Psoas muscle (tissue), 8 donors: ENCODE measurements around the gene PTPRD. TPM values are rescaled to one million over a fixed set of nuclear protein-coding genes. Genes with fewer than 3 reads are reported as not detected.

Experiments
- ATAC-seq, 4 donors: fragments of 200-7000 bp; cut with Tn5 transposase; one replicate each; pipeline ENCODE4 v1.9.1; 2020; ENCODE audit warnings: moderate library complexity in 3 of 4, mild to moderate bottlenecking in 2 of 4
- DNase-seq, 2 donors: peaks; one replicate each; pipeline ENCODE4 v3.0.0-alpha.2; 2020
- H3K27ac ChIP-seq: fragments of 200-600 bp; one replicate; pipeline ENCODE4 v1.8.0; 2022
- H3K27me3 ChIP-seq, 3 donors: fragments of 200-600 bp in 1 of 3; one replicate each; pipeline versions ENCODE4 v1.6.1 to v1.8.0; 2013 to 2022; ENCODE audit warnings: low read length in 2 of 3, mild to moderate bottlenecking in 2 of 3, moderate library complexity in 1 of 3; ENCODE audit not compliant: insufficient read depth in 3 of 3
- H3K36me3 ChIP-seq, 2 donors: fragments of 200-600 bp in 1 of 2; one replicate each; pipeline versions ENCODE4 v1.6.1 to v1.8.0; 2013 to 2022; ENCODE audit warnings: low read depth in 1 of 2, mild to moderate bottlenecking in 1 of 2, moderate library complexity in 1 of 2; ENCODE audit not compliant: insufficient read depth in 1 of 2
- H3K4me1 ChIP-seq: fragments of 200-600 bp; one replicate; pipeline ENCODE4 v1.8.0; 2022
- H3K4me3 ChIP-seq: fragments of 200-600 bp; one replicate; pipeline ENCODE4 v1.8.0; 2022; ENCODE audit warnings: mild to moderate bottlenecking
- H3K9me3 ChIP-seq: fragments of 200-600 bp; one replicate; pipeline ENCODE4 v1.8.0; 2022
- CTCF ChIP-seq: fragments of 200-600 bp; IDR thresholded peaks from one replicate; pipeline ENCODE4 v1.8.0; 2022; ENCODE audit warnings: antibody characterized with exemption
- WGBS, 3 donors: extraction: QIAGEN DNeasy Blood & Tissue Kit; methylation state at CpG; one replicate each; pipeline versions ENCODE4 v1.1.6 to v1.1.7; 2013; 5-methylcytosine and 5-hydroxymethylcytosine counted together
- intact Hi-C, 2 donors: fragments of 100-400 bp; cut with DNase I; formaldehyde crosslinking; loops; one replicate each; pipeline versions ENCODE4 v1.11.0 to v1.14.2; 2022
- polyA plus RNA-seq, 3 donors: library from polyadenylated mRNA; stranded (reverse); fragments of 200-250 nt; gene quantifications; one replicate each; pipeline ENCODE4 v1.2.3, GENCODE V29; 2013
- total RNA-seq, 4 donors: library from RNA; stranded (reverse); fragmentation: NEBNext Ultra II Directional in 2 of 4; extraction: Animal tissue kit (Norgen Biotek cat#: 25700) in 2 of 4; gene quantifications; one replicate each; pipeline versions ENCODE4 v1.2.1 to v1.2.4, GENCODE V29; 2021 to 2023
- donor health status: healthy with polysubstance abuse.
- donor health status: DM: no; HTN: no; CAD: no; lungs with moderate emphysema.
- donor health status: Bipolar disorder and iron deficiency.
- donor health status: healthy.
- donor health status: DM: yes; HTN: yes; CAD: no.
- donor health status: DM: no; HTN: no; CAD: no.
- donor health status: DM: no; HTN: no; CAD: no.
- donor health status: DM: yes; HTN: yes; CAD: no.

PTPRD gene
- total and polyA plus RNA-seq, 7 donors = 0.44 to 3.1 (median 0.91) TPM

GRCh38 chr9:8436786-8437185, 2176.0 kb downstream of the PTPRD start:
- H3K9me3 ChIP-seq = no peaks in the 10 kb centered on the region
- H3K27me3 ChIP-seq = no peaks in the 10 kb centered on the region
- no peak for TF ChIP-seq CTCF
- DNase-seq (no peak), ATAC-seq (no peak)
- H3K4me1 ChIP-seq = no peaks in the 10 kb centered on the region
- intact Hi-C loops = no loop called here
- H3K27ac ChIP-seq = no peak overlapping the region
- no peaks in the 10 kb centered on the region for H3K36me3 ChIP-seq
- 51 to 86% (median 70%) methylated on average over 1 of the region's 1 CpG for WGBS, 3 donors
- no peak overlapping the region for H3K4me3 ChIP-seq

GRCh38 chr9:8434621-8435020, 2178.2 kb downstream of the PTPRD start:
- Histone ChIP-seq H3K4me1 (no peaks in the 10 kb centered on the region), H3K36me3 (no peaks in the 10 kb centered on the region), H3K27ac (no peak overlapping the region), H3K27me3 (no peaks in the 10 kb centered on the region), H3K4me3 (no peak overlapping the region), H3K9me3 (no peaks in the 10 kb centered on the region)
- no peak for TF ChIP-seq CTCF
- 97 to 99% (median 97%) methylated on average over 3 of the region's 3 CpGs for WGBS, 3 donors
- ATAC-seq = no peak
- DNase-seq = no peak
- intact Hi-C loops = no loop called here

- 63 to 69% (median 64%) methylated on average over 4 of the region's 4 CpGs for WGBS, 3 donors
- Histone ChIP-seq H3K27ac (no peak overlapping the region), H3K4me1 (no peaks in the 10 kb centered on the region), H3K4me3 (no peak overlapping the region), H3K27me3 (no peaks in the 10 kb centered on the region), H3K9me3 (no peaks in the 10 kb centered on the region), H3K36me3 (no peaks in the 10 kb centered on the region)
- DNase-seq = no peak
- intact Hi-C loops = no loop called here
- no peak for ATAC-seq
- no peak for TF ChIP-seq CTCF
These were observed 2180.6 kb downstream of the PTPRD start for GRCh38 chr9:8432224-8432623.

GRCh38 chr9:8431505-8431904, 2181.3 kb downstream of the PTPRD start:
- Histone ChIP-seq H3K4me3 (no peak overlapping the region), H3K27ac (no peak overlapping the region), H3K36me3 (no peaks in the 10 kb centered on the region), H3K9me3 (no peaks in the 10 kb centered on the region), H3K27me3 (no peaks in the 10 kb centered on the region), H3K4me1 (no peaks in the 10 kb centered on the region)
- no peak for ATAC-seq
- DNase-seq = no peak
- WGBS, 3 donors = 94 to 97% (median 95%) methylated on average over 1 of the region's 1 CpG
- TF ChIP-seq CTCF = no peak
- intact Hi-C loops = no loop called here

- WGBS, 3 donors = 75 to 94% (median 92%) methylated on average over 5 of the region's 5 CpGs
- ATAC-seq = no peak
- intact Hi-C loops = no loop called here
These were observed 2181.9 kb downstream of the PTPRD start for GRCh38 chr9:8430945-8431344.

More at GRCh38 chr9:8430945-8431344, 2181.9 kb downstream of the PTPRD start:
- H3K27me3 ChIP-seq = no peaks in the 10 kb centered on the region
- no peaks in the 10 kb centered on the region for H3K4me1 ChIP-seq
- no peak overlapping the region for H3K27ac ChIP-seq
- no peak for TF ChIP-seq CTCF
- no peaks in the 10 kb centered on the region for H3K9me3 ChIP-seq
- no peak overlapping the region for H3K4me3 ChIP-seq
- H3K36me3 ChIP-seq = no peaks in the 10 kb centered on the region
- no peak for DNase-seq
